ENCODE results near the gene MYH14. TPM values are rescaled to one million over a fixed set of nuclear protein-coding genes. Genes with fewer than 3 reads are reported as not detected.

The MYH14 gene
- total and polyA plus RNA-seq, 2 of the 13 experiments (the other 11 are each of a cell fraction or from before 2014, with no cell fraction given): 5.5 to 5.8 TPM

GRCh38 chr19:50275577-50276368 lies 72.4 kb downstream of the MYH14 start (continued):
- TF ChIP-seq LRRFIP1 (CRISPR knock-in tag; conservative IDR thresholded peaks at IDR 0.05): no peak
- TF ChIP-seq, protein P1, sequence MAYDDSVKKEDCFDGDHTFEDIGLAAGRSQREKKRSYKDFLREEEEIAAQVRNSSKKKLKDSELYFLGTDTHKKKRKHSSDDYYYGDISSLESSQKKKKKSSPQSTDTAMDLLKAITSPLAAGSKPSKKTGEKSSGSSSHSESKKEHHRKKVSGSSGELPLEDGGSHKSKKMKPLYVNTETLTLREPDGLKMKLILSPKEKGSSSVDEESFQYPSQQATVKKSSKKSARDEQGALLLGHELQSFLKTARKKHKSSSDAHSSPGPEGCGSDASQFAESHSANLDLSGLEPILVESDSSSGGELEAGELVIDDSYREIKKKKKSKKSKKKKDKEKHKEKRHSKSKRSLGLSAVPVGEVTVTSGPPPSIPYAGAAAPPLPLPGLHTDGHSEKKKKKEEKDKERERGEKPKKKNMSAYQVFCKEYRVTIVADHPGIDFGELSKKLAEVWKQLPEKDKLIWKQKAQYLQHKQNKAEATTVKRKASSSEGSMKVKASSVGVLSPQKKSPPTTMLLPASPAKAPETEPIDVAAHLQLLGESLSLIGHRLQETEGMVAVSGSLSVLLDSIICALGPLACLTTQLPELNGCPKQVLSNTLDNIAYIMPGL (CRISPR knock-in tag; IDR thresholded peaks at IDR 0.05; ENCODE audit: borderline replicate concordance in 1 of 2, low read depth in 1 of 2): 0 out of 4 replicates have a peak, but pooled peaks of 1 of the 2 experiments have one; percentile 44
- TF ChIP-seq ZNF383 (CRISPR knock-in tag; IDR thresholded peaks at IDR 0.05; ENCODE audit: borderline replicate concordance): no peak
- TF ChIP-seq, protein P2, sequence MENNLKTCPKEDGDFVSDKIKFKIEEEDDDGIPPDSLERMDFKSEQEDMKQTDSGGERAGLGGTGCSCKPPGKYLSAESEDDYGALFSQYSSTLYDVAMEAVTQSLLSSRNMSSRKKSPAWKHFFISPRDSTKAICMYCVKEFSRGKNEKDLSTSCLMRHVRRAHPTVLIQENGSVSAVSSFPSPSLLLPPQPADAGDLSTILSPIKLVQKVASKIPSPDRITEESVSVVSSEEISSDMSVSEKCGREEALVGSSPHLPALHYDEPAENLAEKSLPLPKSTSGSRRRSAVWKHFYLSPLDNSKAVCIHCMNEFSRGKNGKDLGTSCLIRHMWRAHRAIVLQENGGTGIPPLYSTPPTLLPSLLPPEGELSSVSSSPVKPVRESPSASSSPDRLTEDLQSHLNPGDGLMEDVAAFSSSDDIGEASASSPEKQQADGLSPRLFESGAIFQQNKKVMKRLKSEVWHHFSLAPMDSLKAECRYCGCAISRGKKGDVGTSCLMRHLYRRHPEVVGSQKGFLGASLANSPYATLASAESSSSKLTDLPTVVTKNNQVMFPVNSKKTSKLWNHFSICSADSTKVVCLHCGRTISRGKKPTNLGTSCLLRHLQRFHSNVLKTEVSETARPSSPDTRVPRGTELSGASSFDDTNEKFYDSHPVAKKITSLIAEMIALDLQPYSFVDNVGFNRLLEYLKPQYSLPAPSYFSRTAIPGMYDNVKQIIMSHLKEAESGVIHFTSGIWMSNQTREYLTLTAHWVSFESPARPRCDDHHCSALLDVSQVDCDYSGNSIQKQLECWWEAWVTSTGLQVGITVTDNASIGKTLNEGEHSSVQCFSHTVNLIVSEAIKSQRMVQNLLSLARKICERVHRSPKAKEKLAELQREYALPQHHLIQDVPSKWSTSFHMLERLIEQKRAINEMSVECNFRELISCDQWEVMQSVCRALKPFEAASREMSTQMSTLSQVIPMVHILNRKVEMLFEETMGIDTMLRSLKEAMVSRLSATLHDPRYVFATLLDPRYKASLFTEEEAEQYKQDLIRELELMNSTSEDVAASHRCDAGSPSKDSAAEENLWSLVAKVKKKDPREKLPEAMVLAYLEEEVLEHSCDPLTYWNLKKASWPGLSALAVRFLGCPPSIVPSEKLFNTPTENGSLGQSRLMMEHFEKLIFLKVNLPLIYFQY (CRISPR knock-in tag; IDR thresholded peaks at IDR 0.05; ENCODE audit: borderline replicate concordance): peak; percentile 94; the same call in 1 of the 2 replicates
- TF ChIP-seq SALL2 (CRISPR knock-in tag; IDR thresholded peaks at IDR 0.05): no peak; the same call in 1 of the 2 replicates
- no peak for TF ChIP-seq CENPT (CRISPR knock-in tag; IDR thresholded peaks at IDR 0.05; ENCODE audit: low read depth)
- no peak for TF ChIP-seq BCLAF1 (IDR thresholded peaks at IDR 0.05)
- no peak for TF ChIP-seq ZNF639 (CRISPR knock-in tag; conservative IDR thresholded peaks at IDR 0.05)
